Measurements from ENCODE around the gene LMO7. TPM values are rescaled to one million over a fixed set of nuclear protein-coding genes. Genes with fewer than 3 reads are reported as not detected.

Gene LMO7
- total and polyA plus RNA-seq, 2 of the 8 experiments (the other 6 are each of a cell fraction or from before 2014, with no cell fraction given): 8.1 to 28.3 TPM

DNA sequence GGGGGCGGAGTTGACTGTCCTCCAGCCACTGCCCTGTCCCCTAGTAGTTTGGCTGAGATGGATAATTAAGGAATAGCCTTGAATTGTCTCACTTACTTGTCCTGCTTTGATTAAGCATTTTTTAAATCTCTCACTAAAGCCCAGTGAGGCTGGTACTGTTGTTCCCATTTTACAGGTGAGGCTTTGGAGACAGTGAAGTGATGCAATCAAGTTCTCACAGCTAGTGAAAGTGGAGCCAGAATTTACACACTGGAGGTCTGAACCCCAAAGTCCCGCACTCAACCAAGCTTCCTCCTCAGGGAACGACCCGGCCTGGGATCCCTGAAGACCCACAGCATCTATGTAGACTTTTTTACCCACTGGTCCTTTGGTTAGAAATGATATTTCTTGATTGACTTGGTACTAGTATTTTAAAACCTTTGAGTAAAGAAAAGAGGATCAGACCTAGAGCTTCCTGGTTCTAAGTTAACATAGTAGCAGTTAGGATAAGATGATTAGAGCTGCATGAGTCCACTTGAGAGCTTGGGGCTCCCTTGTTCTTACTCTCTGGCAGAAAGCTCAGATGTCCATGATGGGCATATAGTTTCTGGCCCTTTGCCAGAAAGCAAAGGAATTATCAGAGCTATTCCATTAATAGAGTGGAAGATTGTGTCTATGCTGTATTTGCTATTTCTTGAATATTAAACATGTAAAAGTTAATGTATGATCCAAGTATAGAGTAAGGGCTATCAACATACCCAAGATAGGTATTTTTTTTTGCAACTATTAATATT lies 154.3 kb downstream of the LMO7 start:
- H3K23ac ChIP-seq (ENCODE audit: insufficient read length): no peak overlapping the region
- H4K8ac ChIP-seq (ENCODE audit: extremely low read depth, insufficient read depth, low read length): no peak overlapping the region
- H2AFZ ChIP-seq (ENCODE audit: low read length): no peak overlapping the region
- no peak overlapping the region for H3K4ac ChIP-seq (replicated peaks; ENCODE audit: insufficient read length, low read depth, low read length)
- H3K27me3 ChIP-seq (replicated peaks in 1 of 4; ENCODE audit: control insufficient read depth in 3 of 4, extremely low read depth in 1 of 4, insufficient read depth in 3 of 4, low read length in 3 of 4): no peaks in the 10 kb centered on the region
- H3K4me3 ChIP-seq (ENCODE audit: extremely low read depth in 1 of 4, insufficient read depth in 2 of 4, low read depth in 3 of 4, low read length in 4 of 4): no peak overlapping the region
- H4K91ac ChIP-seq (replicated peaks; ENCODE audit: insufficient read length, low read length): no peak overlapping the region
- H3K79me1 ChIP-seq (ENCODE audit: low read depth, low read length): no peaks in the 10 kb centered on the region
- no peak overlapping the region for H2BK20ac ChIP-seq (ENCODE audit: low read length)
- H2BK15ac ChIP-seq (ENCODE audit: low read length): no peak overlapping the region
- WGBS, 2 experiments (ENCODE audit: extremely low coverage in 1 of 2, insufficient coverage in 1 of 2, insufficient read length in 1 of 2, insufficient replicate concordance in 2 of 2, low coverage in 1 of 2, low lambda C conversion rate in 2 of 2, missing lambda C conversion rate in 1 of 2): 85% methylated on average over 4 of the region's 4 CpGs; no CpG with 5 or more reads in 1 of the 2 experiments
- no peak overlapping the region for H2BK120ac ChIP-seq (replicated peaks; ENCODE audit: low read depth, low read length)
- FAIRE-seq (no peak), DNase-seq (ENCODE audit: low read depth in 1 of 2, low spot score in 2 of 2) (no peak)
- H3K56ac ChIP-seq (replicated peaks; ENCODE audit: insufficient read length, low read depth, low read length): no peak overlapping the region
- no peak overlapping the region for H2BK12ac ChIP-seq (ENCODE audit: low read depth, low read length)
- ChIA-PET CTCF (ENCODE audit: partially characterized antibody) (interaction anchor here (0.7 to 3.5 kb wide), 3 partner anchors 31 to 95 kb away, joined by 3 to 13 read pairs (median 4); no protein-coding TSS in a partner anchor), POLR2A (ENCODE audit: partially characterized antibody) (interaction anchor here (0.5 kb wide), 1 partner anchor 17 kb away, joined by 3 read pairs; no protein-coding TSS in a partner anchor)
- H3K23me2 ChIP-seq (ENCODE audit: low read depth, low read length): no peaks in the 10 kb centered on the region
- no peak overlapping the region for H3K14ac ChIP-seq (ENCODE audit: insufficient read length)
- no peak overlapping the region for H3K27ac ChIP-seq (ENCODE audit: low read depth, low read length)
- TF ChIP-seq CEBPB (IDR thresholded peaks at IDR 0.05; ENCODE audit: low read depth, low read length): no peak
- TF ChIP-seq RNF2 (IDR thresholded peaks at IDR 0.05; ENCODE audit: borderline replicate concordance, low read depth, low read length, missing control alignments, poor library complexity, severe bottlenecking): no peak
- TF ChIP-seq MAFK (IDR thresholded peaks at IDR 0.05; ENCODE audit: low read depth, low read length): no peak
- no peak overlapping the region for H4K5ac ChIP-seq (ENCODE audit: insufficient read length, low read depth, low read length)
- H3K18ac ChIP-seq (ENCODE audit: extremely low read depth, low read length): no peak overlapping the region
- H3K36me3 ChIP-seq (ENCODE audit: control insufficient read depth in 2 of 4, insufficient read depth in 4 of 4, low read length in 3 of 4): no peaks in the 10 kb centered on the region
- no peaks in the 10 kb centered on the region for H4K20me1 ChIP-seq (replicated peaks in 1 of 2; ENCODE audit: control insufficient read depth in 1 of 2, insufficient read depth in 2 of 2, low read length in 2 of 2)
- peaks cover 0 to 3% (median 0%) of the 10 kb centered on the region in 4 experiments; a peak in 2 of 7 replicates for H3K4me1 ChIP-seq (replicated peaks in 1 of 4; ENCODE audit: control insufficient read depth in 3 of 4, insufficient read depth in 4 of 4, low read length in 3 of 4)
- H3K9ac ChIP-seq (replicated peaks in 1 of 4; ENCODE audit: extremely low read depth in 1 of 4, low read depth in 3 of 4, low read length in 3 of 4): no peak overlapping the region
- H3K79me2 ChIP-seq (ENCODE audit: control insufficient read depth in 1 of 2, insufficient read depth in 2 of 2, low read length in 2 of 2): no peaks in the 10 kb centered on the region
- H2BK5ac ChIP-seq (ENCODE audit: low read depth, low read length): no peak overlapping the region
- no peak overlapping the region for H2AK5ac ChIP-seq (ENCODE audit: low read depth, low read length)
- H3K9me3 ChIP-seq (ENCODE audit: insufficient read depth in 2 of 2, low read depth in 1 of 2, low read length in 1 of 2): no peaks in the 10 kb centered on the region
- H3K4me2 ChIP-seq (ENCODE audit: insufficient read depth in 1 of 2, low read depth in 2 of 2, low read length in 2 of 2): no peak overlapping the region
